ENCODE measurements around the gene AKAP3.

AKAP3 gene

GRCh38 chr12:4607056-4607455 lies 41.8 kb downstream of the AKAP3 start:
- Histone ChIP-seq H3K4me1 (ENCODE audit: control insufficient read depth in 2 of 2, insufficient read depth in 1 of 2, low read depth in 1 of 2, low read length in 2 of 2) (peaks cover 0 to 8% of the 10 kb centered on the region in 2 donors), H2BK15ac (ENCODE audit: low read length) (no peak overlapping the region), H3K27me3 (ENCODE audit: control insufficient read depth in 3 of 3, insufficient read depth in 3 of 3, low read depth in 1 of 3, low read length in 3 of 3) (no peaks in the 10 kb centered on the region), H4K8ac (ENCODE audit: low read depth, low read length) (no peak overlapping the region), H3K79me1 (ENCODE audit: low read depth, low read length) (no peaks in the 10 kb centered on the region), H2BK120ac (ENCODE audit: low read depth, low read length) (no peak overlapping the region), H3K9ac (ENCODE audit: low read depth, low read length, poor library complexity) (no peak overlapping the region), H3K4ac (ENCODE audit: low read length) (no peak overlapping the region), H2BK5ac (ENCODE audit: low read length) (no peak overlapping the region), H2AK5ac (ENCODE audit: low read depth, low read length) (no peak overlapping the region), H3K4me3 (ENCODE audit: low read length in 2 of 2) (no peak overlapping the region), H3K4me2 (ENCODE audit: insufficient read depth, low read length, poor library complexity, severe bottlenecking) (no peak overlapping the region), H3K36me3 (replicated peaks in 1 of 2; ENCODE audit: control insufficient read depth in 2 of 2, insufficient read depth in 2 of 2, low read length in 2 of 2) (peaks cover 2 to 38% of the 10 kb centered on the region in 2 donors), H3K18ac (ENCODE audit: low read length) (no peak overlapping the region), H4K91ac (ENCODE audit: low read depth, low read length, poor library complexity) (no peak overlapping the region), H3K27ac (replicated peaks; ENCODE audit: low read length) (no peak overlapping the region), H3K14ac (ENCODE audit: low read length) (no peak overlapping the region), H2AFZ (ENCODE audit: low read length) (no peak overlapping the region), H3K9me3 (replicated peaks in 1 of 2; ENCODE audit: control insufficient read depth in 2 of 2, insufficient read depth in 1 of 2, low read depth in 1 of 2, low read length in 2 of 2) (no peaks in the 10 kb centered on the region), H3K23ac (ENCODE audit: low read depth, low read length, poor library complexity) (no peak overlapping the region), H2BK12ac (ENCODE audit: low read length) (no peak overlapping the region)
- DNase-seq (ENCODE audit: low spot score) = no peak
- WGBS, 2 donors (ENCODE audit: extremely low coverage in 2 of 2, insufficient read length in 2 of 2, insufficient replicate concordance in 1 of 2) = no CpG with 5 or more reads among the region's 3 CpGs

- Histone ChIP-seq H3K18ac (ENCODE audit: low read length) (peak overlapping the region; percentile 62), H2BK15ac (ENCODE audit: low read length) (no peak overlapping the region), H3K4ac (ENCODE audit: low read length) (no peak overlapping the region), H2AK5ac (ENCODE audit: low read depth, low read length) (no peak overlapping the region), H3K9me3 (replicated peaks in 1 of 2; ENCODE audit: control insufficient read depth in 2 of 2, insufficient read depth in 1 of 2, low read depth in 1 of 2, low read length in 2 of 2) (no peaks in the 10 kb centered on the region), H3K14ac (ENCODE audit: low read length) (no peak overlapping the region), H3K4me2 (ENCODE audit: insufficient read depth, low read length, poor library complexity, severe bottlenecking) (peak overlapping the region; percentile 59), H3K79me1 (ENCODE audit: low read depth, low read length) (no peaks in the 10 kb centered on the region), H2BK120ac (ENCODE audit: low read depth, low read length) (no peak overlapping the region), H3K27ac (replicated peaks; ENCODE audit: low read length) (no peak overlapping the region), H3K36me3 (replicated peaks in 1 of 2; ENCODE audit: control insufficient read depth in 2 of 2, insufficient read depth in 2 of 2, low read length in 2 of 2) (peaks cover 0 to 15% of the 10 kb centered on the region in 2 donors), H3K27me3 (ENCODE audit: control insufficient read depth in 3 of 3, insufficient read depth in 3 of 3, low read depth in 1 of 3, low read length in 3 of 3) (no peaks in the 10 kb centered on the region), H4K91ac (ENCODE audit: low read depth, low read length, poor library complexity) (no peak overlapping the region), H3K9ac (ENCODE audit: low read depth, low read length, poor library complexity) (peak overlapping the region; percentile 85), H4K8ac (ENCODE audit: low read depth, low read length) (no peak overlapping the region), H2BK5ac (ENCODE audit: low read length) (no peak overlapping the region), H2BK12ac (ENCODE audit: low read length) (no peak overlapping the region), H2AFZ (ENCODE audit: low read length) (peak overlapping the region; percentile 95), H3K4me1 (ENCODE audit: control insufficient read depth in 2 of 2, insufficient read depth in 1 of 2, low read depth in 1 of 2, low read length in 2 of 2) (peaks cover 0 to 8% of the 10 kb centered on the region in 2 donors), H3K4me3 (ENCODE audit: low read length in 2 of 2) (peak overlapping the region; percentile 84 to 100), H3K23ac (ENCODE audit: low read depth, low read length, poor library complexity) (no peak overlapping the region)
- no CpG with 5 or more reads among the region's 25 CpGs for WGBS, 2 donors (ENCODE audit: extremely low coverage in 2 of 2, insufficient read length in 2 of 2, insufficient replicate concordance in 1 of 2)
- peak; percentile 72 for DNase-seq (ENCODE audit: low spot score)
These were observed 44.1 kb downstream of the AKAP3 start for GRCh38 chr12:4604684-4605193.

- Histone ChIP-seq H2AK5ac (ENCODE audit: low read depth, low read length) (no peak overlapping the region), H3K9ac (ENCODE audit: low read depth, low read length, poor library complexity) (no peak overlapping the region), H3K79me1 (ENCODE audit: low read depth, low read length) (no peaks in the 10 kb centered on the region), H3K27me3 (ENCODE audit: control insufficient read depth in 3 of 3, insufficient read depth in 3 of 3, low read depth in 1 of 3, low read length in 3 of 3) (no peaks in the 10 kb centered on the region), H3K4me1 (ENCODE audit: control insufficient read depth in 2 of 2, insufficient read depth in 1 of 2, low read depth in 1 of 2, low read length in 2 of 2) (peaks cover 0 to 8% of the 10 kb centered on the region in 2 donors), H2BK12ac (ENCODE audit: low read length) (no peak overlapping the region), H3K14ac (ENCODE audit: low read length) (no peak overlapping the region), H2AFZ (ENCODE audit: low read length) (no peak overlapping the region), H3K18ac (ENCODE audit: low read length) (no peak overlapping the region), H3K36me3 (replicated peaks in 1 of 2; ENCODE audit: control insufficient read depth in 2 of 2, insufficient read depth in 2 of 2, low read length in 2 of 2) (peaks cover 0 to 15% of the 10 kb centered on the region in 2 donors), H2BK5ac (ENCODE audit: low read length) (no peak overlapping the region), H2BK120ac (ENCODE audit: low read depth, low read length) (no peak overlapping the region), H3K9me3 (replicated peaks in 1 of 2; ENCODE audit: control insufficient read depth in 2 of 2, insufficient read depth in 1 of 2, low read depth in 1 of 2, low read length in 2 of 2) (no peaks in the 10 kb centered on the region), H3K27ac (replicated peaks; ENCODE audit: low read length) (no peak overlapping the region), H3K4me3 (ENCODE audit: low read length in 2 of 2) (no peak overlapping the region), H2BK15ac (ENCODE audit: low read length) (no peak overlapping the region), H3K4ac (ENCODE audit: low read length) (no peak overlapping the region), H3K23ac (ENCODE audit: low read depth, low read length, poor library complexity) (no peak overlapping the region), H4K91ac (ENCODE audit: low read depth, low read length, poor library complexity) (no peak overlapping the region), H4K8ac (ENCODE audit: low read depth, low read length) (no peak overlapping the region), H3K4me2 (ENCODE audit: insufficient read depth, low read length, poor library complexity, severe bottlenecking) (no peak overlapping the region)
- DNase-seq (ENCODE audit: low spot score) = no peak
- WGBS, 2 donors (ENCODE audit: extremely low coverage in 2 of 2, insufficient read length in 2 of 2, insufficient replicate concordance in 1 of 2) = no CpG with 5 or more reads among the region's 1 CpG
These were observed 44.9 kb downstream of the AKAP3 start for GRCh38 chr12:4603946-4604345.

- Histone ChIP-seq H3K36me3 (replicated peaks in 1 of 2; ENCODE audit: control insufficient read depth in 2 of 2, insufficient read depth in 2 of 2, low read length in 2 of 2) (peaks cover 0 to 15% of the 10 kb centered on the region in 2 donors), H2AK5ac (ENCODE audit: low read depth, low read length) (no peak overlapping the region), H3K79me1 (ENCODE audit: low read depth, low read length) (no peaks in the 10 kb centered on the region), H2BK12ac (ENCODE audit: low read length) (no peak overlapping the region), H3K4me3 (ENCODE audit: low read length in 2 of 2) (no peak overlapping the region), H3K4ac (ENCODE audit: low read length) (no peak overlapping the region), H3K27ac (replicated peaks; ENCODE audit: low read length) (no peak overlapping the region), H3K4me1 (ENCODE audit: control insufficient read depth in 2 of 2, insufficient read depth in 1 of 2, low read depth in 1 of 2, low read length in 2 of 2) (peaks cover 0 to 8% of the 10 kb centered on the region in 2 donors), H4K91ac (ENCODE audit: low read depth, low read length, poor library complexity) (no peak overlapping the region), H2BK120ac (ENCODE audit: low read depth, low read length) (no peak overlapping the region), H2AFZ (ENCODE audit: low read length) (peak overlapping the region; percentile 80), H3K9ac (ENCODE audit: low read depth, low read length, poor library complexity) (no peak overlapping the region), H3K27me3 (ENCODE audit: control insufficient read depth in 3 of 3, insufficient read depth in 3 of 3, low read depth in 1 of 3, low read length in 3 of 3) (no peaks in the 10 kb centered on the region), H2BK5ac (ENCODE audit: low read length) (no peak overlapping the region), H3K14ac (ENCODE audit: low read length) (no peak overlapping the region), H3K23ac (ENCODE audit: low read depth, low read length, poor library complexity) (no peak overlapping the region), H3K18ac (ENCODE audit: low read length) (no peak overlapping the region), H4K8ac (ENCODE audit: low read depth, low read length) (no peak overlapping the region), H3K4me2 (ENCODE audit: insufficient read depth, low read length, poor library complexity, severe bottlenecking) (no peak overlapping the region), H2BK15ac (ENCODE audit: low read length) (no peak overlapping the region), H3K9me3 (replicated peaks in 1 of 2; ENCODE audit: control insufficient read depth in 2 of 2, insufficient read depth in 1 of 2, low read depth in 1 of 2, low read length in 2 of 2) (no peaks in the 10 kb centered on the region)
- whole genome bisulfite sequencing, 2 donors (ENCODE audit: extremely low coverage in 2 of 2, insufficient read length in 2 of 2, insufficient replicate concordance in 1 of 2) = 100% methylated on average over 1 of the region's 7 CpGs
- no peak for DNase-seq (ENCODE audit: low spot score)
These were observed 45.4 kb downstream of the AKAP3 start for GRCh38 chr12:4603421-4603820.
